Measurements from ENCODE around the gene ABHD8.

ABHD8 gene

GRCh38 chr19:17340302-17340870, 37.2 kb upstream of the ABHD8 start:
- no peak for TF ChIP-seq EP300 (IDR thresholded peaks at IDR 0.05; ENCODE audit: borderline replicate concordance)
- TF ChIP-seq CREB1 (IDR thresholded peaks at IDR 0.05; ENCODE audit: low read depth), result no peak
- no peak for TF ChIP-seq FOXM1 (IDR thresholded peaks at IDR 0.05; ENCODE audit: borderline replicate concordance, low read depth)
- TF ChIP-seq EGR1 (IDR thresholded peaks at IDR 0.05), result 0 out of 2 replicates have a peak, but pooled peaks have one; percentile 18

- TF ChIP-seq REST (IDR thresholded peaks at IDR 0.05; ENCODE audit: low read depth) (no peak), MAX (IDR thresholded peaks at IDR 0.05) (no peak), USF1 (IDR thresholded peaks at IDR 0.05) (no peak)
Measured at GRCh38 chr19:17339088-17339741, 36.0 kb upstream of the ABHD8 start.

GRCh38 chr19:17338433-17339078, 35.3 kb upstream of the ABHD8 start:
- TF ChIP-seq RAD21 (IDR thresholded peaks at IDR 0.05; ENCODE audit: low read depth) (no peak), EP300 (IDR thresholded peaks at IDR 0.05; ENCODE audit: borderline replicate concordance) (no peak), CEBPB (IDR thresholded peaks at IDR 0.05) (no peak), ZBTB7A (IDR thresholded peaks at IDR 0.05; ENCODE audit: low read depth) (no peak), YY1 (IDR thresholded peaks at IDR 0.05; ENCODE audit: low read depth) (no peak), TEAD4 (IDR thresholded peaks at IDR 0.05) (no peak), NFIC (IDR thresholded peaks at IDR 0.05) (no peak), CREB1 (IDR thresholded peaks at IDR 0.05; ENCODE audit: low read depth) (no peak), TCF12 (IDR thresholded peaks at IDR 0.05; ENCODE audit: low read depth) (no peak), FOXM1 (IDR thresholded peaks at IDR 0.05; ENCODE audit: borderline replicate concordance, low read depth) (no peak), REST (IDR thresholded peaks at IDR 0.05; ENCODE audit: low read depth) (no peak), EGR1 (IDR thresholded peaks at IDR 0.05) (no peak), USF1 (IDR thresholded peaks at IDR 0.05) (no peak)

GRCh38 chr19:17337675-17338432, 34.6 kb upstream of the ABHD8 start:
- TF ChIP-seq FOXM1 (IDR thresholded peaks at IDR 0.05; ENCODE audit: borderline replicate concordance, low read depth) (no peak), EP300 (IDR thresholded peaks at IDR 0.05; ENCODE audit: borderline replicate concordance) (no peak), USF1 (IDR thresholded peaks at IDR 0.05) (0 out of 2 replicates have a peak, but pooled peaks have one; percentile 17)

GRCh38 chr19:17336872-17337674, 33.8 kb upstream of the ABHD8 start, which contains the start of gene GTPBP3:
GTPBP3 (plus strand) TSS chr19:17337553; CDS start chr19:17337612, 59 bp downstream.
- TF ChIP-seq TEAD4 (IDR thresholded peaks at IDR 0.05) (peak; percentile 67), RAD21 (IDR thresholded peaks at IDR 0.05; ENCODE audit: low read depth) (no peak), CEBPB (IDR thresholded peaks at IDR 0.05) (no peak), CREB1 (IDR thresholded peaks at IDR 0.05; ENCODE audit: low read depth) (peak; percentile 17; the same call in 1 of the 2 replicates), TAF1 (IDR thresholded peaks at IDR 0.05; ENCODE audit: low read depth) (peak; percentile 54; the same call in 1 of the 2 replicates), FOXM1 (IDR thresholded peaks at IDR 0.05; ENCODE audit: borderline replicate concordance, low read depth) (no peak), ZBTB7A (IDR thresholded peaks at IDR 0.05; ENCODE audit: low read depth) (peak; percentile 36; the same call in 1 of the 2 replicates), MAX (IDR thresholded peaks at IDR 0.05) (peak; percentile 89), YY1 (IDR thresholded peaks at IDR 0.05; ENCODE audit: low read depth) (peak; percentile 88), TCF12 (IDR thresholded peaks at IDR 0.05; ENCODE audit: low read depth) (peak; percentile 41; the same call in 1 of the 2 replicates), USF1 (IDR thresholded peaks at IDR 0.05) (peak; percentile 27; the same call in 1 of the 2 replicates), EGR1 (IDR thresholded peaks at IDR 0.05) (no peak), REST (IDR thresholded peaks at IDR 0.05; ENCODE audit: low read depth) (no peak), NFIC (IDR thresholded peaks at IDR 0.05) (no peak)
